ENCODE data around the gene TBL1X. TPM values are rescaled to one million over a fixed set of nuclear protein-coding genes. Genes with fewer than 3 reads are reported as not detected.
"Not testable (repeated sequence)": the region's sequence is repeated elsewhere in the genome, so short reads cannot be mapped to it uniquely, and the experiment has no call there.

The TBL1X gene
- polyA plus RNA-seq, 3 donors = 12.5 to 19.5 (median 13.8) TPM

DNA sequence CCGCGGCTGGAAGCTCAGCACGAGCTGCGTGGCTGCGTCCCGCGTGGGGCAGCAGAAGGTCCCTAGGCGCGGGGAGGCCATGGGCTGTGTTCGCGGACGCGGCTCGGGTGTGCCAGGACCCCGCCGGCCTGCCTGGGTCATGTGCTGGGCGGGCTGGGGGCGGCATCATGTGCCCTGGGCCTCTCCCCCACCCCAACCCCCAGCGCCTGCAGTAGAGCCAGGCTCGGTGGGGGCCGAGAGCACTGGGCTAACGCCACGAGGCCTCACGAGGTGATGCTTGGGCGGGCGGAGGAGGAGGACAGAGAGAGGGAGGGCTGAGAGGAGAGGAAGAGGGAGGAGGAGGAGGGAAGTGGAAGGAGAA lies 300.9 kb downstream of the TBL1X start, which contains the start of gene GPR143:
TSS of gene GPR143 (minus strand) at position 111 of the 361 bp plus-strand sequence. CDS start at position 81, 30 bp downstream.
- Mint-ChIP-seq H3K4me3 (peak within 1 kb of the TSS in 1 of 2 donors; percentile 63), H3K27me3 (ENCODE audit: low read depth in 3 of 3) (peaks cover 40 to 66% (median 56%) of the 10 kb centered on the region in 3 donors), H3K4me1 (no peaks in the 10 kb centered on the region), H3K27ac (no peak within 1 kb of the TSS), H3K9me3 (peaks cover 0 to 14% (median 9%) of the 10 kb centered on the region in 7 donors), H3K36me3 (no peaks in the 10 kb centered on the region)
- peaks cover 18 to 44% of the 10 kb centered on the region in 2 donors for H3K27me3 ChIP-seq (ENCODE audit: control insufficient read depth in 2 of 2, insufficient read depth in 2 of 2, low read length in 2 of 2)
- H3K9me3 ChIP-seq (replicated peaks in 1 of 2; ENCODE audit: control insufficient read depth in 1 of 2, insufficient read depth in 1 of 2, low read length in 2 of 2) = peaks cover 0 to 5% of the 10 kb centered on the region in 2 donors
- H3K9ac ChIP-seq (ENCODE audit: insufficient read depth, low read length, poor library complexity, severe bottlenecking) = no peak within 1 kb of the TSS
- intact Hi-C loops (cut with micrococcal nuclease) = no loop called here
- no peak within 1 kb of the TSS for H3K4me2 ChIP-seq (replicated peaks; ENCODE audit: extremely low read depth, low read length, poor library complexity, severe bottlenecking)
- H3K36me3 ChIP-seq (replicated peaks in 1 of 2; ENCODE audit: control insufficient read depth in 1 of 2, insufficient read depth in 2 of 2, low read length in 2 of 2) = no peaks in the 10 kb centered on the region
- H3K4me3 ChIP-seq (replicated peaks in 1 of 3; ENCODE audit: low read depth in 2 of 3, low read length in 3 of 3) = no peak within 1 kb of the TSS
- H2AFZ ChIP-seq (ENCODE audit: insufficient read depth, low read depth, low read length, poor library complexity, severe bottlenecking) = no peak within 1 kb of the TSS
- DNase-seq = no peak
- TF ChIP-seq CTCF (IDR thresholded peaks at IDR 0.05) = no peak
- no peaks in the 10 kb centered on the region for H3K4me1 ChIP-seq (ENCODE audit: control insufficient read depth in 1 of 2, insufficient read depth in 2 of 2, low read length in 2 of 2)
- H3K27ac ChIP-seq (ENCODE audit: low read depth in 1 of 2, low read length in 2 of 2) = no peak within 1 kb of the TSS
- WGBS (ENCODE audit: insufficient coverage) = 9% methylated on average over 14 of the region's 26 CpGs
- H4K20me1 ChIP-seq (ENCODE audit: insufficient read depth, low read length) = no peaks in the 10 kb centered on the region
- H3K79me2 ChIP-seq (ENCODE audit: insufficient read depth, low read length) = no peaks in the 10 kb centered on the region

DNA sequence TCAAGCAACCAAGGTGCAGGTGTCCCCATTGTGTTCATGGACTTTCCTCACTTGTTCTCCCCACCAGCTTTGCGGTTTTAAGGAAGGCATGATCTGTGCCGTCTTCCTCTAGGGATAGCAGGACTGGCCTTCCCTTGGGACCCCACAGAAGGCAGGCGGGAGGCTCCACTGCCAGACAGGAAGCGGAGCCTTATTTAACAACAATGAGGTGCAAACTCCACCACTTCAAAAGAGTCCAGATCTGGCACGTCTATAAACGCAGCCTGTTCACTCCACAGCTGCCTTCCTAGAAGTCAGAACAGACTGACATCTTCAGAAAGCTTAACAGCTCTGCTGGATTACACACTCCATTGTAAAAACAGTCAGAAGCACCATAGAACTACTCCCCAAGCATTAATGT lies 302.5 kb downstream of the TBL1X start:
- H2AFZ ChIP-seq (ENCODE audit: insufficient read depth, low read depth, low read length, poor library complexity, severe bottlenecking) = no peak overlapping the region
- no peak overlapping the region for H3K27ac Mint-ChIP-seq
- H3K27me3 ChIP-seq (ENCODE audit: control insufficient read depth in 2 of 2, insufficient read depth in 2 of 2, low read length in 2 of 2) = peaks cover 24 to 50% of the 10 kb centered on the region in 2 donors
- peaks cover 0 to 14% (median 9%) of the 10 kb centered on the region in 7 donors for H3K9me3 Mint-ChIP-seq
- H3K9me3 ChIP-seq (replicated peaks in 1 of 2; ENCODE audit: control insufficient read depth in 1 of 2, insufficient read depth in 1 of 2, low read length in 2 of 2) = peaks cover 0 to 5% of the 10 kb centered on the region in 2 donors
- no peak overlapping the region for H3K4me3 ChIP-seq (replicated peaks in 1 of 3; ENCODE audit: low read depth in 2 of 3, low read length in 3 of 3)
- H3K27ac ChIP-seq (ENCODE audit: low read depth in 1 of 2, low read length in 2 of 2) = no peak overlapping the region
- no peaks in the 10 kb centered on the region for H4K20me1 ChIP-seq (ENCODE audit: insufficient read depth, low read length)
- no peak overlapping the region for H3K4me3 Mint-ChIP-seq
- peaks cover 42 to 77% (median 67%) of the 10 kb centered on the region in 3 donors for H3K27me3 Mint-ChIP-seq (ENCODE audit: low read depth in 3 of 3)
- no peak for TF ChIP-seq CTCF (IDR thresholded peaks at IDR 0.05)
- H3K4me1 ChIP-seq (ENCODE audit: control insufficient read depth in 1 of 2, insufficient read depth in 2 of 2, low read length in 2 of 2) = no peaks in the 10 kb centered on the region
- no peaks in the 10 kb centered on the region for H3K36me3 Mint-ChIP-seq
- H3K4me2 ChIP-seq (replicated peaks; ENCODE audit: extremely low read depth, low read length, poor library complexity, severe bottlenecking) = no peak overlapping the region
- intact Hi-C loops (cut with micrococcal nuclease) = no loop called here
- WGBS (ENCODE audit: insufficient coverage) = no CpG with 5 or more reads among the region's 6 CpGs
- no peaks in the 10 kb centered on the region for H3K79me2 ChIP-seq (ENCODE audit: insufficient read depth, low read length)
- H3K4me1 Mint-ChIP-seq = no peaks in the 10 kb centered on the region
- no peaks in the 10 kb centered on the region for H3K36me3 ChIP-seq (replicated peaks in 1 of 2; ENCODE audit: control insufficient read depth in 1 of 2, insufficient read depth in 2 of 2, low read length in 2 of 2)
- DNase-seq = no peak
- H3K9ac ChIP-seq (ENCODE audit: insufficient read depth, low read length, poor library complexity, severe bottlenecking) = no peak overlapping the region

GRCh38 chrX:9768321-9768839 lies 303.5 kb downstream of the TBL1X start:
- H3K4me2 ChIP-seq (replicated peaks; ENCODE audit: extremely low read depth, low read length, poor library complexity, severe bottlenecking); H3K36me3 Mint-ChIP-seq; H3K4me1 ChIP-seq (ENCODE audit: control insufficient read depth in 1 of 2, insufficient read depth in 2 of 2, low read length in 2 of 2); H3K27ac Mint-ChIP-seq; H2AFZ ChIP-seq (ENCODE audit: insufficient read depth, low read depth, low read length, poor library complexity, severe bottlenecking); H4K20me1 ChIP-seq (ENCODE audit: insufficient read depth, low read length); H3K27ac ChIP-seq (ENCODE audit: low read depth in 1 of 2, low read length in 2 of 2); H3K4me3 ChIP-seq (replicated peaks in 1 of 3; ENCODE audit: low read depth in 2 of 3, low read length in 3 of 3); H3K9me3 ChIP-seq (replicated peaks in 1 of 2; ENCODE audit: control insufficient read depth in 1 of 2, insufficient read depth in 1 of 2, low read length in 2 of 2); H3K4me3 Mint-ChIP-seq; H3K36me3 ChIP-seq (replicated peaks in 1 of 2; ENCODE audit: control insufficient read depth in 1 of 2, insufficient read depth in 2 of 2, low read length in 2 of 2); intact Hi-C loops (cut with micrococcal nuclease); DNase-seq; H3K9ac ChIP-seq (ENCODE audit: insufficient read depth, low read length, poor library complexity, severe bottlenecking); H3K4me1 Mint-ChIP-seq; H3K79me2 ChIP-seq (ENCODE audit: insufficient read depth, low read length): not testable (repeated sequence)
- H3K9me3 Mint-ChIP-seq = peaks cover 0 to 14% (median 9%) of the 10 kb centered on the region in 7 donors
- H3K27me3 ChIP-seq (ENCODE audit: control insufficient read depth in 2 of 2, insufficient read depth in 2 of 2, low read length in 2 of 2) = peaks cover 24 to 53% of the 10 kb centered on the region in 2 donors
- WGBS (ENCODE audit: insufficient coverage) = 50% methylated on average over 1 of the region's 5 CpGs
- peaks cover 42 to 78% (median 67%) of the 10 kb centered on the region in 3 donors for H3K27me3 Mint-ChIP-seq (ENCODE audit: low read depth in 3 of 3)
